Measurements from ENCODE around the gene TARS3.

TARS3 gene

DNA sequence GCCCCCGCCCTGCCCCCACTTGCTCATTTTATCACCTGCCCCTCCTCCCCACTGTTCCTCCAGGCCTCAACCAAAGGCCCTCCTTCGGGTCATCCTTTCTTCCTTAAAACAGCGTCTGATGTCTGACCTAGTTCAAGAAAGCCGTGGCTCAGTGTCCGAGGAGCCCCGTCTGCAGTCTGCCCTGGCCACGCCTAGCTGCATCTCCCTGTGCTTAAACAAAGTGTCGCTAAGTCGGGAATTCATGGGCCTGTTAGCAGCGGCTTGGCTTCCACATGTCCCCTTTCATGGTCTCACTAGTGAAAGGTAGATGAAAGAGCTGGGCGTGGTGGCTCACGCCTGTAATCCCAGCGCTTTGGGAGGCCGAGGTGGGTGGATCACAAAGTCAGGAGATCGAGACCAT is 113.3 kb downstream of the TARS3 start:
- H4K20me1 ChIP-seq (ENCODE audit: insufficient read depth, low read length), result no peaks in the 10 kb centered on the region
- no peaks in the 10 kb centered on the region for H3K79me2 ChIP-seq (ENCODE audit: low read length)
- no peak overlapping the region for H3K27ac ChIP-seq (ENCODE audit: low read length)
- no peaks in the 10 kb centered on the region for H3K9me3 ChIP-seq (ENCODE audit: insufficient read depth, low read length)
- H2AFZ ChIP-seq (ENCODE audit: low read depth, low read length), result no peak overlapping the region
- no peaks in the 10 kb centered on the region for H3K27me3 ChIP-seq (ENCODE audit: low read depth, low read length)
- TF ChIP-seq, protein P1, sequence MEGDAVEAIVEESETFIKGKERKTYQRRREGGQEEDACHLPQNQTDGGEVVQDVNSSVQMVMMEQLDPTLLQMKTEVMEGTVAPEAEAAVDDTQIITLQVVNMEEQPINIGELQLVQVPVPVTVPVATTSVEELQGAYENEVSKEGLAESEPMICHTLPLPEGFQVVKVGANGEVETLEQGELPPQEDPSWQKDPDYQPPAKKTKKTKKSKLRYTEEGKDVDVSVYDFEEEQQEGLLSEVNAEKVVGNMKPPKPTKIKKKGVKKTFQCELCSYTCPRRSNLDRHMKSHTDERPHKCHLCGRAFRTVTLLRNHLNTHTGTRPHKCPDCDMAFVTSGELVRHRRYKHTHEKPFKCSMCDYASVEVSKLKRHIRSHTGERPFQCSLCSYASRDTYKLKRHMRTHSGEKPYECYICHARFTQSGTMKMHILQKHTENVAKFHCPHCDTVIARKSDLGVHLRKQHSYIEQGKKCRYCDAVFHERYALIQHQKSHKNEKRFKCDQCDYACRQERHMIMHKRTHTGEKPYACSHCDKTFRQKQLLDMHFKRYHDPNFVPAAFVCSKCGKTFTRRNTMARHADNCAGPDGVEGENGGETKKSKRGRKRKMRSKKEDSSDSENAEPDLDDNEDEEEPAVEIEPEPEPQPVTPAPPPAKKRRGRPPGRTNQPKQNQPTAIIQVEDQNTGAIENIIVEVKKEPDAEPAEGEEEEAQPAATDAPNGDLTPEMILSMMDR (IDR thresholded peaks at IDR 0.05; ENCODE audit: low read depth, low read length), result no peak
- H3K4me2 ChIP-seq (ENCODE audit: low read length), result no peak overlapping the region
- H3K4me3 ChIP-seq (ENCODE audit: low read length), result no peak overlapping the region
- H3K4me1 ChIP-seq (ENCODE audit: low read length), result no peaks in the 10 kb centered on the region
- H3K36me3 ChIP-seq (replicated peaks; ENCODE audit: low read depth, low read length), result no peaks in the 10 kb centered on the region
- H3K9ac ChIP-seq (ENCODE audit: low read length), result no peak overlapping the region

DNA sequence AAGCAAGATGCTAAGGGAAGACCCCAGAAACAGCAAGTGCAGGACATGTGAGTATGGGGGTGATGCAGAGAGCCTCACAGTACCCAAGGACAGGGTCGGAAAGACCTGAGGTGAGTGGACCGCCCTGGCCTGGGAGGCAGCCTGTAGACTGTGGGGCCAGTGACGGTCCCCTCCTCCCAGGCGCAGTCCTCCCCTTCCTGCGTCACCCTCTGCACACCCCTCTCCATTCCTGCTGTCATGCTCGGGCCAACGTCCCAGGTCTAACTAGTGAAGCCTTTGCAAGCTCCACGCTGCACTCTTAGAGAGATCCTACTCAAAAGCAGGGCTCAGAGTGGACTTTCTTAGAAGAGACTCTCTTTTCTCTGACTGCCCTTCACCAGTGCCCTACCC is 113.7 kb downstream of the TARS3 start:
- Histone ChIP-seq H3K27me3 (ENCODE audit: low read depth, low read length) (no peaks in the 10 kb centered on the region), H3K79me2 (ENCODE audit: low read length) (no peaks in the 10 kb centered on the region), H3K9ac (ENCODE audit: low read length) (no peak overlapping the region), H3K4me1 (ENCODE audit: low read length) (no peaks in the 10 kb centered on the region), H3K4me3 (ENCODE audit: low read length) (no peak overlapping the region), H3K4me2 (ENCODE audit: low read length) (no peak overlapping the region), H2AFZ (ENCODE audit: low read depth, low read length) (no peak overlapping the region), H3K27ac (ENCODE audit: low read length) (no peak overlapping the region), H3K36me3 (replicated peaks; ENCODE audit: low read depth, low read length) (no peaks in the 10 kb centered on the region), H4K20me1 (ENCODE audit: insufficient read depth, low read length) (no peaks in the 10 kb centered on the region), H3K9me3 (ENCODE audit: insufficient read depth, low read length) (no peaks in the 10 kb centered on the region)
- no peak for TF ChIP-seq EZH2phosphoT487 (IDR thresholded peaks at IDR 0.05; ENCODE audit: low read depth)
- TF ChIP-seq, protein P1 (IDR thresholded peaks at IDR 0.05; ENCODE audit: low read depth, low read length), result no peak

DNA sequence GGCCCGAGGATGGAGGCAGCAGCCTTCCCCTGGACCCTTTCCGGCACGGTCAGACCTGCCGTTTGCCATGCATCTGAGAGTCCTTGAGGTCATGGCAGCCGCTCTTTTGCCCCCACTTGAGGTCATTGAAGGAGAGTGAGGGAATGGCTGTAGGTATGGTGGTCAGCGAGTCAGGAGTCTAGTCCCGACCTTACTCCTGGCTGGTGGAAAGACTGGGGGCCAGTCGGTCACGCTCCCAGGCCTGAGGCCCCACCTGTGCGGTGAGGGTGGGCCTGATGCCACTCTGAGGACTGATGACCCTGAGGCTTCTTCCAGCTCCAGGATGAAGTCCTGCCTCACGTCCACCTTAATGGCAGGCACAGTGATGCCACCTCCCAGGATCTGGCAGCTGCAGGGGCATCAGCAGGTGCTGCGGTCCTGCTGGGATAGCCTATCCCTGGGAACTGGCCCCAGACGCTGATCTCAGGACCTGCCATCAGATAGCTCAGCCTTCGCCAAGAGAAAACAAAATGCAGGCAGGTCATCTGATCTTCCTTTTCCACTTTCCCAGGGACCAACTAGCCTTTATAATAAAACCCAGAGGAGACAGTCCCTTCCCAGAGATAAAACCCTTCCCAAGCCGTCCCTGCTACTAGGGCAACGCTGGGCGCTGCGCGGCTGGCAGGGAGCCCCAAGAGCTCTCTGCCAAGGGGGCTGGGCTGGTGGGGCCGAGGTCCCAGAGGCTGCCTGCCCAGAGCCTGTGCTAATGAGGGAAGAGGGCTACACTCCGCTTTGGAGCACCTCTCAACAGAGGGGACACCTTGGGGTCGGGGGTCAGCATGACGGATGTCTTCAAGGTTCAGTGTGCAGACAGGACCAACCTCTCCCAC is 114.3 kb downstream of the TARS3 start:
- H3K4me3 ChIP-seq (ENCODE audit: low read length), result no peak overlapping the region
- H3K79me2 ChIP-seq (ENCODE audit: low read length), result no peaks in the 10 kb centered on the region
- H3K36me3 ChIP-seq (replicated peaks; ENCODE audit: low read depth, low read length), result no peaks in the 10 kb centered on the region
- H3K9me3 ChIP-seq (ENCODE audit: insufficient read depth, low read length), result no peaks in the 10 kb centered on the region
- no peak overlapping the region for H3K27ac ChIP-seq (ENCODE audit: low read length)
- H4K20me1 ChIP-seq (ENCODE audit: insufficient read depth, low read length), result no peaks in the 10 kb centered on the region
- no peaks in the 10 kb centered on the region for H3K27me3 ChIP-seq (ENCODE audit: low read depth, low read length)
- TF ChIP-seq, protein P1 (IDR thresholded peaks at IDR 0.05; ENCODE audit: low read depth, low read length), result no peak
- TF ChIP-seq EZH2phosphoT487 (IDR thresholded peaks at IDR 0.05; ENCODE audit: low read depth), result no peak
- H3K9ac ChIP-seq (ENCODE audit: low read length), result no peak overlapping the region
- no peak overlapping the region for H2AFZ ChIP-seq (ENCODE audit: low read depth, low read length)
- no peaks in the 10 kb centered on the region for H3K4me1 ChIP-seq (ENCODE audit: low read length)
- H3K4me2 ChIP-seq (ENCODE audit: low read length), result no peak overlapping the region

DNA sequence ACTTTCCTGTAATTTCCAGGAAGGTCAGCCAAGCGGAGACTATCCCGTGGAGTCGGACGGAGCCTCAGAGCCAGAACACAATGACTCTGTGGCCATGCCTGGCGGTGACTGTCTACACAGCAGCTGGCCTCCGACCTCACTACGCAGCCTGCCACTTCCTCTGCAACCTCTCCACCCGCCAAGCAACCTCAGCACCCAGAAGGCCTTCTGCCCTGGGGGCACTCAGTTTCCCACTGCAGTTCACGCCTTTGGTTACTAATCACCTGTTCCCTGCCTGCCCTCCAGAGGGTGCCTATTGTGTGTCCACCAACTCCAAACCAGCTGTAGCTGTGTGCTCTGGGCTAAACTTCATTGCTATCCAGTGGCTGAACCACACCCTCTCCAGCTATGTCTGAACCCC is 116.1 kb downstream of the TARS3 start:
- Histone ChIP-seq H3K27me3 (ENCODE audit: low read depth, low read length) (no peaks in the 10 kb centered on the region; the same call in 1 of the 2 replicates), H3K9ac (ENCODE audit: low read length) (no peak overlapping the region), H3K4me3 (ENCODE audit: low read length) (no peak overlapping the region), H3K9me3 (ENCODE audit: insufficient read depth, low read length) (no peaks in the 10 kb centered on the region), H3K36me3 (replicated peaks; ENCODE audit: low read depth, low read length) (no peaks in the 10 kb centered on the region), H3K4me2 (ENCODE audit: low read length) (no peak overlapping the region), H3K27ac (ENCODE audit: low read length) (no peak overlapping the region), H4K20me1 (ENCODE audit: insufficient read depth, low read length) (no peaks in the 10 kb centered on the region), H2AFZ (ENCODE audit: low read depth, low read length) (no peak overlapping the region), H3K4me1 (ENCODE audit: low read length) (no peaks in the 10 kb centered on the region), H3K79me2 (ENCODE audit: low read length) (no peaks in the 10 kb centered on the region)
- no peak for TF ChIP-seq EZH2phosphoT487 (IDR thresholded peaks at IDR 0.05; ENCODE audit: low read depth)
- TF ChIP-seq, protein P1 (IDR thresholded peaks at IDR 0.05; ENCODE audit: low read depth, low read length), result no peak

All from OCI-LY3 (cell line).